Endodermal cell (in vitro differentiated cells): ENCODE measurements around the gene ASB10. TPM values are rescaled to one million over a fixed set of nuclear protein-coding genes. Genes with fewer than 3 reads are reported as not detected.
A peak's percentile ranks its signal among the peaks of the same experiment; 100 is the strongest.

Source experiments
- DNase-seq: peaks from one replicate; pipeline ENCODE4 v3.0.0-alpha.2; 2017
- H3K27ac ChIP-seq: 2 replicates; pipeline ENCODE4 v1.5.1; 2013; ENCODE audit warnings: mild to moderate bottlenecking, low read depth, low read length, moderate library complexity
- H3K27me3 ChIP-seq: 2 replicates; pipeline ENCODE4 v1.6.1; 2013; ENCODE audit warnings: mild to moderate bottlenecking, low read length, moderate library complexity; ENCODE audit not compliant: insufficient read depth, control insufficient read depth, poor library complexity, severe bottlenecking
- H3K36me3 ChIP-seq: 2 replicates; pipeline ENCODE4 v1.7.0; 2013; ENCODE audit warnings: mild to moderate bottlenecking, low read length, moderate library complexity; ENCODE audit not compliant: control insufficient read depth, insufficient read depth
- H3K4me1 ChIP-seq: one replicate; pipeline ENCODE4 v1.7.0; 2013; ENCODE audit warnings: low read length; ENCODE audit not compliant: control insufficient read depth, insufficient read depth
- H3K4me3 ChIP-seq: 2 replicates; pipeline ENCODE4 v1.5.1; 2013; ENCODE audit warnings: mild to moderate bottlenecking, low read length, moderate library complexity
- H3K9ac ChIP-seq: 2 replicates; pipeline ENCODE4 v1.6.1; 2013; ENCODE audit warnings: mild to moderate bottlenecking, low read length, moderate library complexity; ENCODE audit not compliant: poor library complexity, severe bottlenecking; ENCODE audit errors: extremely low read depth
- H3K9me3 ChIP-seq: 2 replicates; pipeline ENCODE4 v1.6.1; 2013; ENCODE audit warnings: mild to moderate bottlenecking, low read length, moderate library complexity; ENCODE audit not compliant: control insufficient read depth
- H3K27ac Mint-ChIP-seq: 2 replicates; pipeline ENCODE4 v1.8.0; 2020; ENCODE audit warnings: mixed read lengths
- H3K27me3 Mint-ChIP-seq: 2 replicates; pipeline ENCODE4 v1.8.0; 2021; ENCODE audit warnings: mild to moderate bottlenecking, mixed read lengths; ENCODE audit not compliant: insufficient read depth
- H3K36me3 Mint-ChIP-seq: 2 replicates; pipeline ENCODE4 v1.8.0; 2020; ENCODE audit warnings: low read depth, mixed read lengths
- H3K4me1 Mint-ChIP-seq: 2 replicates; pipeline ENCODE4 v1.8.0; 2020; ENCODE audit warnings: mixed read lengths
- H3K4me3 Mint-ChIP-seq: 2 replicates; pipeline ENCODE4 v1.8.0; 2020; ENCODE audit warnings: mild to moderate bottlenecking, moderate library complexity, mixed read lengths
- H3K9me3 Mint-ChIP-seq: 2 replicates; pipeline ENCODE4 v1.8.0; 2020; ENCODE audit warnings: mild to moderate bottlenecking, mixed read lengths
- WGBS, 2 experiments: methylation state at CpG; one replicate each; pipeline versions ENCODE4 v1.1.5 to v1.1.7; 2013; ENCODE audit warnings: missing lambda C conversion rate in 2 of 2, mixed read lengths in 1 of 2; ENCODE audit not compliant: insufficient coverage in 1 of 2, insufficient read length in 1 of 2; 5-methylcytosine and 5-hydroxymethylcytosine counted together
- total RNA-seq, 2 donors: library from RNA; stranded (reverse); fragmentation: NEBNext Ultra II Directional in 1 of 2; extraction: Animal tissue kit (Norgen Biotek cat#: 25700) in 1 of 2; gene quantifications; 2 replicates in 1 of 2; 3 replicates in 1 of 2; pipeline ENCODE4 v1.2.1, GENCODE V29; 2021
- TF ChIP-seq, protein P1 (sequence below): fragments of 200-600 bp; sonication (generic); conservative IDR thresholded peaks from 2 replicates; pipeline ENCODE4 v1.5.0; 2021; ENCODE audit warnings: antibody characterized with exemption, mild to moderate bottlenecking

Gene ASB10
- total RNA-seq, 2 donors from 2014 or later = not detected

DNA sequence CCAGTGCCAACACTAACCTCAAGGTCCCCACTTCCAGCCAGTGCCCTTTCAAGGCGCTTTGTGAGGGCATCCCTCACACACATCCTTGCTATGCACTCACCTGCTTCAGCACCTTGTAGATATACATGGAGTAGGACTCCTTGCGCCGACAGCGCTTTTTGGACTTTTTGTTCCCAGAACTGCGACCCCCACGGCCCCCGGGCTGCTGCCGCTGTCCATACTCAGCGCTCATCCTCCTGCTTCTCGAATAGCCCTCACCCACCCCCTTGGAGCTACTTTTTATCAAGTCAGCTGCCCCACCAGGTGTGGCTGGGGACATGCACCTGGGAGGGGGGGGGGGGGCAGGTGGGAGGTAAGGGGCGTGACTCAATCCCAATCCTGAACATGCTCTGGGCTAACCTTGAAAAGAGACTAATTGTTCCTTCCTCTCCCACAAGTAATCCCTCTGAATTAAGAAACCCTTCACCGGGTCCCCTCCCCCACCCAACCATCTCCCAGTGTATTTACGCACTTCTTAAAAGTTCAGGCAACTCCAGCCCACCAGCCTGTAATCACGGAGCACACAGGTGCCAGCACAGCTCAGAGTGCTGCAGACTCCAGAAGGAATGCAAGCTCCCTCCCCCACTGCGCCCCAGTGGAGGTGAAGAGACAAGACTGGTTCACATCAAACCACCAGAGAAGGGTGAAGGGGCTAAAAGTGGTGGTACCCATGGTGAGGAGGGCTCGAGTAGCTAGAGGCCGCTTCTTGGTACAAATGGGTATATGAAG, 23.2 kb upstream of the ASB10 start, which contains the start of gene H2BK1:
H2BK1 (minus strand) TSS at position 402 of the 768 bp plus-strand sequence; CDS start at position 232, 170 bp downstream.
- 88 to 89% methylated on average over 11 to 16 of the region's 17 CpGs for WGBS, 2 experiments
- no peak within 1 kb of the TSS for H3K27ac ChIP-seq
- peaks cover 8% of the 10 kb centered on the region for H3K4me1 ChIP-seq
- H3K4me3 Mint-ChIP-seq = peak within 1 kb of the TSS; percentile 25
- no peak within 1 kb of the TSS for H3K4me3 ChIP-seq
- H3K27me3 ChIP-seq = no peaks in the 10 kb centered on the region
- no peaks in the 10 kb centered on the region for H3K9me3 Mint-ChIP-seq
- H3K9ac ChIP-seq = no peak within 1 kb of the TSS
- peak; percentile 67 for DNase-seq
- peak within 1 kb of the TSS; percentile 29 for H3K27ac Mint-ChIP-seq
- H3K4me1 Mint-ChIP-seq = peaks cover 15% of the 10 kb centered on the region
- H3K9me3 ChIP-seq = no peaks in the 10 kb centered on the region
- H3K27me3 Mint-ChIP-seq = peaks cover 14% of the 10 kb centered on the region
- peaks cover 24% of the 10 kb centered on the region for H3K36me3 Mint-ChIP-seq
- peaks cover 24% of the 10 kb centered on the region for H3K36me3 ChIP-seq
- TF ChIP-seq, protein P1, sequence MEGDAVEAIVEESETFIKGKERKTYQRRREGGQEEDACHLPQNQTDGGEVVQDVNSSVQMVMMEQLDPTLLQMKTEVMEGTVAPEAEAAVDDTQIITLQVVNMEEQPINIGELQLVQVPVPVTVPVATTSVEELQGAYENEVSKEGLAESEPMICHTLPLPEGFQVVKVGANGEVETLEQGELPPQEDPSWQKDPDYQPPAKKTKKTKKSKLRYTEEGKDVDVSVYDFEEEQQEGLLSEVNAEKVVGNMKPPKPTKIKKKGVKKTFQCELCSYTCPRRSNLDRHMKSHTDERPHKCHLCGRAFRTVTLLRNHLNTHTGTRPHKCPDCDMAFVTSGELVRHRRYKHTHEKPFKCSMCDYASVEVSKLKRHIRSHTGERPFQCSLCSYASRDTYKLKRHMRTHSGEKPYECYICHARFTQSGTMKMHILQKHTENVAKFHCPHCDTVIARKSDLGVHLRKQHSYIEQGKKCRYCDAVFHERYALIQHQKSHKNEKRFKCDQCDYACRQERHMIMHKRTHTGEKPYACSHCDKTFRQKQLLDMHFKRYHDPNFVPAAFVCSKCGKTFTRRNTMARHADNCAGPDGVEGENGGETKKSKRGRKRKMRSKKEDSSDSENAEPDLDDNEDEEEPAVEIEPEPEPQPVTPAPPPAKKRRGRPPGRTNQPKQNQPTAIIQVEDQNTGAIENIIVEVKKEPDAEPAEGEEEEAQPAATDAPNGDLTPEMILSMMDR = no peak

- H3K9me3 ChIP-seq = no peaks in the 10 kb centered on the region
- H3K27ac Mint-ChIP-seq = no peak overlapping the region
- WGBS, 2 experiments = 92 to 96% methylated on average over 5 to 6 of the region's 6 CpGs
- DNase-seq = no peak
- no peak overlapping the region for H3K4me3 ChIP-seq
- no peak overlapping the region for H3K4me3 Mint-ChIP-seq
- TF ChIP-seq, protein P1 = no peak
- H3K9ac ChIP-seq = no peak overlapping the region
- no peaks in the 10 kb centered on the region for H3K9me3 Mint-ChIP-seq
- H3K4me1 ChIP-seq = peaks cover 8% of the 10 kb centered on the region
- H3K27me3 Mint-ChIP-seq = peaks cover 21% of the 10 kb centered on the region
- peaks cover 15% of the 10 kb centered on the region for H3K4me1 Mint-ChIP-seq
- H3K27me3 ChIP-seq = peaks cover 5% of the 10 kb centered on the region
- peaks cover 17% of the 10 kb centered on the region for H3K36me3 ChIP-seq
- H3K36me3 Mint-ChIP-seq = peaks cover 17% of the 10 kb centered on the region
- no peak overlapping the region for H3K27ac ChIP-seq
These were observed 22.5 kb upstream of the ASB10 start for GRCh38 chr7:151209588-151209987.

DNA sequence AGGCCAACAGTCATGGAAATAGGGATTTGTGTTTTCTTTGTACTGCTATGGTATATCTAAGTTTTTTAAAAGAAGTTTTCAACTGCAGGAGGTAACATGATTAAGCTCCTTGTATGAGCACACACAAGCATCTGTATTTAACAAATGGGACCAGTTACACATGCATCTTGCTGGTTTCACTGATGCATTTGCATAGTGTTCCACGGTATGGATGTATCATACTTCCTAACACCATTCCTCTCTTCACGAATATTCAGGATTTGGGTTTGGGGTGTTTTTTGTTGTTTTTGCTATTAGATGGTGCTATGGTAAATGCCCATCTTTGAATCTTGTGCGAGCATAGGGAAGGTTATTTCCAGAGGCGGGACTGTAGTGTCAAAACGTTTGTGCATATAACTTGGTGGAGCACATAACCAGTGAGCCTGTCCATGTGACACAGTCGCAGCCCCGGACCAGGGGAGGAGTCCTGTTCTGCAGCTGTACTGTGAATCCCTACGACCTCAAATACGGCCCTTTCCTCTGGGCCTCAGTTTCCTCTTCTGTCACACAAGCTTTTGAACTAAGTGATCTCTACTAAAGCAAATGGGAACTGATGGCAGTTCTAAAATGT, 21.3 kb upstream of the ASB10 start:
- Histone ChIP-seq H3K27me3 (peaks cover 6% of the 10 kb centered on the region), H3K9me3 (no peaks in the 10 kb centered on the region), H3K36me3 (peaks cover 5% of the 10 kb centered on the region), H3K4me1 (peaks cover 8% of the 10 kb centered on the region), H3K4me3 (no peak overlapping the region), H3K27ac (no peak overlapping the region), H3K9ac (no peak overlapping the region)
- no peaks in the 10 kb centered on the region for H3K9me3 Mint-ChIP-seq
- DNase-seq = no peak
- TF ChIP-seq, protein P1 = no peak
- H3K4me3 Mint-ChIP-seq = no peak overlapping the region
- H3K36me3 Mint-ChIP-seq = peaks cover 11% of the 10 kb centered on the region
- WGBS, 2 experiments = 75 to 84% methylated on average over 5 to 9 of the region's 9 CpGs
- H3K4me1 Mint-ChIP-seq = peaks cover 15% of the 10 kb centered on the region
- peaks cover 32% of the 10 kb centered on the region for H3K27me3 Mint-ChIP-seq
- no peak overlapping the region for H3K27ac Mint-ChIP-seq
